Stomach (tissue), 4 donors: ENCODE measurements around the gene SNU13.

ENCODE experiments used
- EP300 ChIP-seq: sonication (generic); formaldehyde crosslinking; IDR thresholded peaks from one replicate; pipeline ENCODE4 v1.6.1; 2017; ENCODE audit warnings: antibody characterized with exemption
- POLR2A ChIP-seq, 4 donors: fragments of 450-650 bp; IDR thresholded peaks; one replicate each; pipeline ENCODE4 v1.6.1; 2016; ENCODE audit warnings: antibody characterized with exemption in 4 of 4, control low read depth in 2 of 4, mild to moderate bottlenecking in 1 of 4, moderate library complexity in 1 of 4
- POLR2AphosphoS5 ChIP-seq, 3 donors: sonication (generic); formaldehyde crosslinking; IDR thresholded peaks; one replicate each; pipeline ENCODE4 v1.6.1; 2016; ENCODE audit warnings: antibody characterized with exemption in 3 of 3
- TF ChIP-seq, protein P1 (sequence below), 7 experiments: fragments of 450-650 bp in 4 of 7; fragments of 200-600 bp in 3 of 7; sonication (generic) in 3 of 7; IDR thresholded peaks; one replicate each; pipeline ENCODE4 v1.5.1; 2016 to 2019; ENCODE audit warnings: antibody characterized with exemption in 7 of 7, control low read depth in 2 of 7, mild to moderate bottlenecking in 1 of 7

DNA sequence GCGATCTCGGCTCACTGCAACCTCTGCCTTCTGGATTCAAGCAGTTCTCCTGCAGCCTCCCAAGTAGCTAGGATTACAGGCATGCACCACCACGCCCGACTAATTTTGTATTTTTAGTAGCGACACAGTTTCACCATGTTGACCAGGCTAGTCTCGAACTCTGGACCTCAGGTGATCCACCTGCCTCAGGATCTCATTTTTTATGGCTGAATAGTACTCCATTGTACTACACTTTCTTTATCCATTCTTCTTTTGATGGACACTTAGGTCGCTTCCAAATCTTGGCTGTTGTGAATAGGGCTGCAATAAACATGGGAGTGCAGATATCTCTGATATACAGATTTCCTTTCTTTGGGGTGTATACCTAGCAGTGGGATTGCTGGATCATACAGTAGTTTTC, 46.8 kb downstream of the SNU13 start:
- TF ChIP-seq, protein P1, sequence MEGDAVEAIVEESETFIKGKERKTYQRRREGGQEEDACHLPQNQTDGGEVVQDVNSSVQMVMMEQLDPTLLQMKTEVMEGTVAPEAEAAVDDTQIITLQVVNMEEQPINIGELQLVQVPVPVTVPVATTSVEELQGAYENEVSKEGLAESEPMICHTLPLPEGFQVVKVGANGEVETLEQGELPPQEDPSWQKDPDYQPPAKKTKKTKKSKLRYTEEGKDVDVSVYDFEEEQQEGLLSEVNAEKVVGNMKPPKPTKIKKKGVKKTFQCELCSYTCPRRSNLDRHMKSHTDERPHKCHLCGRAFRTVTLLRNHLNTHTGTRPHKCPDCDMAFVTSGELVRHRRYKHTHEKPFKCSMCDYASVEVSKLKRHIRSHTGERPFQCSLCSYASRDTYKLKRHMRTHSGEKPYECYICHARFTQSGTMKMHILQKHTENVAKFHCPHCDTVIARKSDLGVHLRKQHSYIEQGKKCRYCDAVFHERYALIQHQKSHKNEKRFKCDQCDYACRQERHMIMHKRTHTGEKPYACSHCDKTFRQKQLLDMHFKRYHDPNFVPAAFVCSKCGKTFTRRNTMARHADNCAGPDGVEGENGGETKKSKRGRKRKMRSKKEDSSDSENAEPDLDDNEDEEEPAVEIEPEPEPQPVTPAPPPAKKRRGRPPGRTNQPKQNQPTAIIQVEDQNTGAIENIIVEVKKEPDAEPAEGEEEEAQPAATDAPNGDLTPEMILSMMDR (IDR thresholded peaks at IDR 0.05), result no peak
- TF ChIP-seq POLR2A (IDR thresholded peaks at IDR 0.05) (no peak), POLR2AphosphoS5 (IDR thresholded peaks at IDR 0.05) (no peak), EP300 (no peak)
